ENCODE measurements around the gene ETV5. TPM values are rescaled to one million over a fixed set of nuclear protein-coding genes. Genes with fewer than 3 reads are reported as not detected.

Gene ETV5
- total and polyA plus RNA-seq, 2 donors (not counting 1 experiment from before 2014, with no cell fraction given) = 0.12 to 0.74 TPM

- WGBS (ENCODE audit: insufficient coverage) = 95% methylated on average over 5 of the region's 8 CpGs
- Mint-ChIP-seq H3K4me1 (no peaks in the 10 kb centered on the region), H3K27me3 (peaks cover 9% of the 10 kb centered on the region), H3K27ac (no peak overlapping the region), H3K9me3 (ENCODE audit: insufficient read depth) (no peaks in the 10 kb centered on the region), H3K4me3 (no peak overlapping the region)
- H3K4me2 ChIP-seq (replicated peaks; ENCODE audit: low read depth, low read length, poor library complexity, severe bottlenecking) = no peak overlapping the region
- no peak for DNase-seq
- ChIA-PET POLR2A (no interaction called here), CTCF (no interaction called here)
- H3K27ac ChIP-seq (ENCODE audit: low read length in 2 of 2) = no peak overlapping the region
- no peaks in the 10 kb centered on the region for H3K9me3 ChIP-seq (ENCODE audit: control extremely low read depth in 1 of 3, control insufficient read depth in 2 of 3, insufficient read depth in 1 of 3, low read length in 2 of 3)
- H4K20me1 ChIP-seq (ENCODE audit: control insufficient read depth, insufficient read depth, low read length, poor library complexity, severe bottlenecking) = no peaks in the 10 kb centered on the region
- TF ChIP-seq CTCF (IDR thresholded peaks at IDR 0.05) (no peak), EZH2 (IDR thresholded peaks at IDR 0.05; ENCODE audit: borderline replicate concordance, insufficient read depth, low read depth, low read length, poor library complexity, severe bottlenecking) (no peak)
- H3K4me3 ChIP-seq (ENCODE audit: control extremely low read depth in 1 of 5, extremely low read depth in 1 of 5, insufficient read depth in 1 of 5, low read depth in 2 of 5, low read length in 4 of 5) = no peak overlapping the region
- no peak for ATAC-seq (ENCODE audit: low read depth)
- no peaks in the 10 kb centered on the region for H3K79me2 ChIP-seq (ENCODE audit: control insufficient read depth, insufficient read depth, low read length)
- no peaks in the 10 kb centered on the region for H3K4me1 ChIP-seq (ENCODE audit: control insufficient read depth in 2 of 2, insufficient read depth in 2 of 2, low read length in 2 of 2)
- H3K27me3 ChIP-seq (replicated peaks in 1 of 4; ENCODE audit: control extremely low read depth in 1 of 4, control insufficient read depth in 3 of 4, insufficient read depth in 4 of 4, low read length in 3 of 4) = no peaks in the 10 kb centered on the region
- H2AFZ ChIP-seq (ENCODE audit: insufficient read depth, low read depth, low read length, poor library complexity, severe bottlenecking) = no peak overlapping the region
- H3K9ac ChIP-seq (ENCODE audit: low read length) = no peak overlapping the region
- intact Hi-C loops (cut with micrococcal nuclease) = no loop called here
- no peaks in the 10 kb centered on the region for H3K36me3 ChIP-seq (replicated peaks in 1 of 2; ENCODE audit: control extremely low read depth in 1 of 2, control insufficient read depth in 1 of 2, extremely low read depth in 1 of 2, insufficient read depth in 2 of 2, low read length in 1 of 2)
Measured at GRCh38 chr3:186128158-186128557, 19.3 kb upstream of the ETV5 start.

- intact Hi-C loops (cut with micrococcal nuclease) = no loop called here
- no peak overlapping the region for H3K4me2 ChIP-seq (replicated peaks; ENCODE audit: low read depth, low read length, poor library complexity, severe bottlenecking)
- Mint-ChIP-seq H3K27ac (no peak overlapping the region), H3K4me3 (no peak overlapping the region), H3K27me3 (peaks cover 12% of the 10 kb centered on the region), H3K4me1 (no peaks in the 10 kb centered on the region), H3K9me3 (ENCODE audit: insufficient read depth) (no peaks in the 10 kb centered on the region)
- DNase-seq = no peak
- no peak overlapping the region for H3K9ac ChIP-seq (ENCODE audit: low read length)
- ChIA-PET POLR2A (no interaction called here), CTCF (interaction anchor here (0.7 kb wide), 1 partner anchor 413 kb away, joined by 3 read pairs; no protein-coding TSS in a partner anchor)
- H3K36me3 ChIP-seq (replicated peaks in 1 of 2; ENCODE audit: control extremely low read depth in 1 of 2, control insufficient read depth in 1 of 2, extremely low read depth in 1 of 2, insufficient read depth in 2 of 2, low read length in 1 of 2) = no peaks in the 10 kb centered on the region
- H3K9me3 ChIP-seq (ENCODE audit: control extremely low read depth in 1 of 3, control insufficient read depth in 2 of 3, insufficient read depth in 1 of 3, low read length in 2 of 3) = no peaks in the 10 kb centered on the region
- H3K4me1 ChIP-seq (ENCODE audit: control insufficient read depth in 2 of 2, insufficient read depth in 2 of 2, low read length in 2 of 2) = no peaks in the 10 kb centered on the region
- H3K27ac ChIP-seq (ENCODE audit: low read length in 2 of 2) = no peak overlapping the region
- no peaks in the 10 kb centered on the region for H3K27me3 ChIP-seq (replicated peaks in 1 of 4; ENCODE audit: control extremely low read depth in 1 of 4, control insufficient read depth in 3 of 4, insufficient read depth in 4 of 4, low read length in 3 of 4)
- no peaks in the 10 kb centered on the region for H4K20me1 ChIP-seq (ENCODE audit: control insufficient read depth, insufficient read depth, low read length, poor library complexity, severe bottlenecking)
- no peak for TF ChIP-seq CTCF (IDR thresholded peaks at IDR 0.05)
- no peak for TF ChIP-seq EZH2 (IDR thresholded peaks at IDR 0.05; ENCODE audit: borderline replicate concordance, insufficient read depth, low read depth, low read length, poor library complexity, severe bottlenecking)
- WGBS (ENCODE audit: insufficient coverage) = 80% methylated on average over 1 of the region's 7 CpGs
- H3K4me3 ChIP-seq (ENCODE audit: control extremely low read depth in 1 of 5, extremely low read depth in 1 of 5, insufficient read depth in 1 of 5, low read depth in 2 of 5, low read length in 4 of 5) = no peak overlapping the region
- no peak overlapping the region for H2AFZ ChIP-seq (ENCODE audit: insufficient read depth, low read depth, low read length, poor library complexity, severe bottlenecking)
- ATAC-seq (ENCODE audit: low read depth) = no peak
- H3K79me2 ChIP-seq (ENCODE audit: control insufficient read depth, insufficient read depth, low read length) = no peaks in the 10 kb centered on the region
Measured at GRCh38 chr3:186127463-186127862, 18.6 kb upstream of the ETV5 start.
